Cortex of kidney (tissue), 1 donor: Measurements from ENCODE around the gene SMAP2.
"Not testable (repeated sequence)": the region's sequence is repeated elsewhere in the genome, so short reads cannot be mapped to it uniquely, and the experiment has no call there.

Experiments
- DNase-seq: peaks from one replicate; lab custom pipeline; 2025; lab: John Stamatoyannopoulos, UW

SMAP2 gene

GRCh38 chr1:40372658-40373322 is 737 bp upstream of the SMAP2 start:
- DNase-seq, result no peak

- no peak for DNase-seq
Observed at GRCh38 chr1:40377512-40377911, 4.0 kb downstream of the SMAP2 start.

GRCh38 chr1:40379785-40380452 is 6.4 kb downstream of the SMAP2 start:
- DNase-seq, result no peak

- DNase-seq, result no peak
Observed at GRCh38 chr1:40380817-40381216, 7.3 kb downstream of the SMAP2 start.

GRCh38 chr1:40381268-40382107 is 8.0 kb downstream of the SMAP2 start:
- no peak for DNase-seq

- no peak for DNase-seq
Observed at GRCh38 chr1:40382108-40382460, 8.6 kb downstream of the SMAP2 start.

GRCh38 chr1:40382601-40383000 is 9.1 kb downstream of the SMAP2 start:
- DNase-seq, result no peak

- no peak for DNase-seq
Observed at GRCh38 chr1:40383095-40383487, 9.6 kb downstream of the SMAP2 start.

GRCh38 chr1:40383488-40384412 is 10.2 kb downstream of the SMAP2 start:
- no peak for DNase-seq

GRCh38 chr1:40384413-40384762 is 10.9 kb downstream of the SMAP2 start:
- DNase-seq, result no peak

- no peak for DNase-seq
Observed at GRCh38 chr1:40384887-40385286, 11.4 kb downstream of the SMAP2 start.

GRCh38 chr1:40385437-40386358 is 12.2 kb downstream of the SMAP2 start:
- no peak for DNase-seq

- no peak for DNase-seq
Observed at GRCh38 chr1:40386359-40386723, 12.8 kb downstream of the SMAP2 start.

GRCh38 chr1:40386796-40387195 is 13.3 kb downstream of the SMAP2 start:
- no peak for DNase-seq

GRCh38 chr1:40387381-40388306 is 14.1 kb downstream of the SMAP2 start:
- not testable (repeated sequence) for DNase-seq

- DNase-seq, result not testable (repeated sequence)
Observed at GRCh38 chr1:40388456-40389321, 15.2 kb downstream of the SMAP2 start.

- no peak for DNase-seq
Observed at GRCh38 chr1:40389322-40389803, 15.8 kb downstream of the SMAP2 start.

- no peak for DNase-seq
Observed at GRCh38 chr1:40389871-40390560, 16.5 kb downstream of the SMAP2 start.
